C1 segment of cervical spinal cord (tissue), 14 donors: ENCODE measurements around the gene PRRT1.
A peak's percentile ranks its signal among the peaks of the same experiment; 100 is the strongest.
"Not testable (repeated sequence)": the region's sequence is repeated elsewhere in the genome, so short reads cannot be mapped to it uniquely, and the experiment has no call there.

ENCODE experiments used
- DNase-seq, 14 donors: peaks; one replicate each; lab custom pipeline; 2025; lab: John Stamatoyannopoulos, UW

The PRRT1 gene

DNA sequence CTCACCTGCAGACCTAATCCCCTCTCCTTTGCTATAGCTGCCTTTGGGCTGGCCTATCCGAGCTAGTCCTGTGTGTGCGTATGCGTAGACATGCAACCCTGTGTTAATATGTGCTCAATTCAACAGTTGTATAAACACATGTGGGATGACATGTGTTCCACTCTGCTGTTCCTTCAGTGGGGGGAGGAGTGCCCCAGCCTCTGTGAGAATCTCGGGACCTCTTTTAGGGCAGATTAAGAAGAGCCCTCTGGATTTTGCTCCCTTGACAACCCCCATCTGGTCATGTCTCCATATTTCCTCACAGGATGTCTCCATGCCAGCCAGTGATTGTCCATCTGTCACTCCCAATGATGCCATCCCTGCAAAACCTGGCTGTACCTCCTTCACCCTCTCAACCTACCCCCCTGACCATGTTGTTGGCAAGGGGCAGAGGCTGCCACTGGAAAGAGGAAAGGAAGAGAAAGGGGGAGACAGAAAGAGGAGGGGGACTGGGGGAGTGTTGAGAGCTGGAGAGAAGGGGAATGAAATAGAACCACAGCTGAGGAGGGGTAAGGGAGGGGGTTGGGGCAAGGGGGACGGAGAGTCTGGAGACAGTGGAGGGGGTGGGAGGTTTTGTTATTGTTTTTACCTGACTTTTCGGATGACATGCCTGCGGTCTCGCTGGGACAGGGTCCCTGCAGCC lies 417 bp downstream of the PRRT1 start:
- peak in 3 of 14 donors; percentile 20 to 91 (median 31) for DNase-seq

GRCh38 chr6:32149932-32150870 lies 1.5 kb downstream of the PRRT1 start:
- DNase-seq, result no peak

- peak in 1 of 14 donors; percentile 10 for DNase-seq
Observed at GRCh38 chr6:32149092-32149755, 2.5 kb downstream of the PRRT1 start.

- peak in 7 of 14 donors; percentile 19 to 38 (median 33) for DNase-seq
Observed at GRCh38 chr6:32148289-32149091, 3.2 kb downstream of the PRRT1 start.

GRCh38 chr6:32147401-32148132 lies 4.2 kb downstream of the PRRT1 start:
- no peak for DNase-seq

DNA sequence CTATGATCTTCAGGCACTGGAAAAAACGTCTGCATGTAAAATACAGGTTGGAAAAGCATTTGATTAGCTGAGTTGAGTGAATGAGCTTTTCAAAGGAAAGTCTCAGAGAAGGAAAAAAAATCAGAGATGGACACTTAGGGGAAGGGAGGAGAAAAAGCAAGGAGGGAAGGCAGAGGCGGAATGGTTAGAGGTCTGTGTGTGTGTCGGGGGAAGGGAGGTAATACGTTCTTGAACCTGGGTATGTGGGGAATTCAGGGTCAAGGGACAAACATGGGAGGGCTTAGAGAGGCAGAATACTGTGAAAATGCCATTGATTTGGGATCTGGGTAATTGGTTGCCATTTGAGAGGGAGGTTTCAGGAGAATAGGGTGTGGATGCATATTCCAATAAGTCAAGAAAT lies 5.1 kb downstream of the PRRT1 start:
- no peak for DNase-seq

- DNase-seq, result no peak
Observed at GRCh38 chr6:32146287-32146686, 5.5 kb downstream of the PRRT1 start.

GRCh38 chr6:32144238-32144637 lies 7.5 kb downstream of the PRRT1 start:
- DNase-seq, result not testable (repeated sequence)

DNA sequence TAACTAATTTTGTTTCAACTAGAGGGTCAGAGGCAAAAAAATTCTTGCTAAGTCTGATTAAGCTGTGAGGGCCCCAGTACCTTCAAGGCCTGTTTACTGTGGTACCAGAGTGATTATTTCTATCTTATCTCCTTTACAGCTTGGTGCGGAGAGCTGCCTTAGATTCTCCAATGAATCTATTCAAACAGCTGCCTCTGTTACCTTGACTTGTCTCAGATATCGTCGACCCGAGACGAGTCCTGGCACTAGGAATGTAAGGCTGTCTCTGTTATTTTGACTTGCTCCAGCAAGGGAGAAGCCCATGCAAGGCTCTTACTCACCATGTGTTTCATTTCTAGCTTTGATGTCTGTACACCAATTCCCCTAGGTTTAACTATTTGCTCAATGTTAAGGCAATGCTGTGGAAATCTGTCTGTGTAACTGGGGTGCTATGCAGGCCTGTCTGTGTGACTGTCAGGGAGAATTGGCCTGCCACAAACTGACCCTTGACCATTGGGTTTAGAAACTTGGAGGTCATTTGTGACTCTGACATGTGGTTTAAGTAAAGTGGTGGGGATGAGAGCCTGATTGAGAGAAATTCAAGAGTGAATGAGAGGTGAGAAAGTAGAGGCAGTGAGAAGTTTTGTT lies 11.2 kb downstream of the PRRT1 start:
- no peak for DNase-seq

DNA sequence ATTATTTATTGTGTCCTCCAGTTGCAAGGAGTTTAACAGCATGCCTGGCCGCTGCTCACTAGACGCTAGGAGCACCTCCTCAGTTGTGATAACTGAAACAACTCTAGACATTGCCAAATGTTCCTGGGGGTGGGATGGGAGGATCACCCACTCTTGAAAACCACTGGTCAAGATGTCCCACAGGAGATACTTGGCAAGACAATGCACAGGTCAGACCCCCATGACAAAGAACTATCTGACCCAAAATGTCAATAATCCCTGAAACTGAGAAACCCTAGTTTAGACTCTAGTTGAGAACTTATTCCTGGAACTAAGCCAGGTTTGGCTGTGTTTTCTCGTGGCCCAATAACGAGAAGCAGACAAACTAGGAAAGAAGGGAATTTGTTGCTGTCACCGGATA lies 12.1 kb downstream of the PRRT1 start:
- DNase-seq, result no peak

DNA sequence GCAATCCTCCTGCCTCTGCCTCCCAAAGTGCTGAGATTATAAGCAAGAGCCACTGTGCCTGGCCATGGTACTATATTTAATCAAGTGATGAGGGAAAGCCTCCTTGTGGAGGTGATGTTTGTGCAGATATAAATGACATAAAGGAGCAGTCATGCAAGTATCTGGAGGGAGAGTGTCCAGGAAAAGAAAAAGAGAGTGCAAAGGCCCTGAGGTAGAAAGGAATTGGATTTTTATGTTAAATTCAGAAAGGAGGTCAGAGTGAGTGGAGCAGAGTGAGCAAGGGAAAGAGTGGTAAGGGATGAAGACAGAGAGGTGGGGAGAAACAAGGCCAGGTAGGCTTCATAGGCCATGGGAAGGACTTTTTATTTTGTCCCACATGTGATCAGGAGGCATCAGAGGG lies 14.3 kb downstream of the PRRT1 start:
- DNase-seq, result no peak

- DNase-seq, result no peak
Observed at GRCh38 chr6:32133786-32134185, 18.0 kb downstream of the PRRT1 start.

DNA sequence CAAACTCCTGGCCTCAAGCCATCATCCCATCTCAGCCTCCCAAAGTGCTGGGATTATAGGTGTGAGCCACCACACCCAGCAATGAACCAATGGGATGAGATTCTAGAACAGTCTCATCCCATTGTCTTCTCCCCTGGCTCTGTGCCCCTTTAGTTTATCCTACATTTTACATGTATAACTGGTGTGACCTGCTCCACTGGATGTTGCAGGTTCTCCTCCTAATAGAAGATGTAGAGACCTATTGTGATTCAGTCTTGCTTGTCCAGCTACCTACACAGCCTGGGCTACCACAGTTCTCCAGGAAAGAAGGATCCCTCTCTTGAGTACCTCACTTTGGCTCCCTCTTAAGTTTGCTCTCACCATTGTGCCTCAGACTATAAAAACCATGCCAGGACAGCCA lies 19.6 kb downstream of the PRRT1 start:
- no peak for DNase-seq

GRCh38 chr6:32131439-32131948 lies 20.2 kb downstream of the PRRT1 start:
- no peak for DNase-seq

- no peak for DNase-seq
Observed at GRCh38 chr6:32129297-32130088, 22.2 kb downstream of the PRRT1 start.

DNA sequence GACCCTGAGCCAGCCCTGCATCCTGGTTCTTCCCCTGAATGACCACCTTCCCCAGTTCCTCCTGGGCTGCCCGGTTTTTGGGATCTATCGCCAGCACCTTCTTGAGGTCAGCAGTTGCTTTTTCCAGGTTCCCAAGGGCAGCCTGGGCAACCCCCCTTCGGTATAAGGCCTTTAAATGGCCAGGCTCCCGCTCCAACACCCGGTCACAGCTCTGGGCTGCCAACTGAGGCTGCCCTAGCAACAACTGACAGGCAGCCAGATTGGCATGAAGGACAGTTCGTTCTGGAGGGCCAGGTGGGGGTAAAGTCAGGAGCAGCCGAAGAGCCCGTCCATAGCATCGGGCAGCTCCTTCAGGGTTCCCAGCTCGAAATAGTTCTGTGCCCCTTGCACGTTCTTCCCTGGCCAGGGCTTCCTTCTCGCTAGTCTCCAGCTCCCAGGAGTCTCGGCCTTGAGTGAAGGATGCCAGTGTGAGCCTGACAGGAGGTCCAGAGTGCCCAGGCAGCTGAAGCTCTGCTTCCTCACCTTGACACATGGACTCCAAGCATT lies 22.9 kb downstream of the PRRT1 start:
- peak in 1 of 14 donors; percentile 42 for DNase-seq

- DNase-seq, result peak; percentile 50 to 99 (median 95)
Observed at GRCh38 chr6:32127717-32128592, 23.8 kb downstream of the PRRT1 start, which contains the start of gene ATF6B. Gene ATF6B (minus strand): TSS chr6:32128246. CDS start chr6:32128207, 39 bp downstream.

GRCh38 chr6:32127409-32127716 lies 24.4 kb downstream of the PRRT1 start:
- no peak for DNase-seq
